Keratinocyte (primary cell): ENCODE measurements around the gene ABLIM2. TPM values are rescaled to one million over a fixed set of nuclear protein-coding genes. Genes with fewer than 3 reads are reported as not detected.

ENCODE experiments used
- DNase-seq: peaks from one replicate; pipeline ENCODE4 v3.0.0-alpha.2; 2011; ENCODE audit warnings: low read depth, missing footprints, low spot score
- FAIRE-seq: peaks from 2 replicates; lab custom pipeline; 2011; peaks lifted over from hg19 to GRCh38; lab: Jason Lieb, UNC
- H2AFZ ChIP-seq: 2 replicates; pipeline ENCODE4 v1.6.0; 2012; ENCODE audit warnings: low read length, control low read depth, inconsistent platforms; ENCODE audit not compliant: control insufficient read depth
- H3K27ac ChIP-seq: 2 replicates; pipeline ENCODE4 v1.5.1; 2011; ENCODE audit warnings: low read length; ENCODE audit not compliant: control insufficient read depth, insufficient read depth
- H3K27me3 ChIP-seq: 3 replicates; pipeline ENCODE4 v1.6.0; 2011; ENCODE audit warnings: low read length; ENCODE audit not compliant: control insufficient read depth, insufficient read depth; ENCODE audit errors: extremely low read depth
- H3K36me3 ChIP-seq, 2 experiments: 2 replicates in 1 of 2; 3 replicates in 1 of 2; pipeline ENCODE4 v1.5.1; 2011; ENCODE audit warnings: low read length in 2 of 2, mild to moderate bottlenecking in 1 of 2; ENCODE audit not compliant: control insufficient read depth in 2 of 2, insufficient read depth in 2 of 2; ENCODE audit errors: extremely low read depth in 1 of 2
- H3K4me1 ChIP-seq: 3 replicates; pipeline ENCODE4 v1.5.1; 2011; ENCODE audit warnings: low read length; ENCODE audit not compliant: control insufficient read depth, insufficient read depth; ENCODE audit errors: extremely low read depth
- H3K4me2 ChIP-seq: 3 replicates; pipeline ENCODE4 v1.6.0; 2011; ENCODE audit warnings: low read depth, low read length; ENCODE audit not compliant: control insufficient read depth, insufficient read depth; ENCODE audit errors: extremely low read depth
- H3K4me3 ChIP-seq, 3 experiments: fragments of 200-600 bp in 1 of 3; sonication (generic) in 1 of 3; 2 replicates in 2 of 3; 3 replicates in 1 of 3; pipeline ENCODE4 v1.5.1; 2011 to 2016; ENCODE audit warnings: low read length in 3 of 3, mild to moderate bottlenecking in 3 of 3, control low read depth in 2 of 3, inconsistent platforms in 1 of 3, low read depth in 1 of 3, mixed read lengths in 1 of 3, mixed run types in 1 of 3, moderate library complexity in 1 of 3; ENCODE audit not compliant: control insufficient read depth in 2 of 3, insufficient read depth in 2 of 3; ENCODE audit errors: extremely low read depth in 1 of 3
- H3K79me2 ChIP-seq: 2 replicates; pipeline ENCODE4 v1.6.0; 2012; ENCODE audit warnings: low read length; ENCODE audit not compliant: control insufficient read depth, insufficient read depth
- H3K9ac ChIP-seq: 3 replicates; pipeline ENCODE4 v1.6.0; 2011; ENCODE audit warnings: low read length; ENCODE audit not compliant: control insufficient read depth, insufficient read depth; ENCODE audit errors: extremely low read depth
- H3K9me1 ChIP-seq: 3 replicates; pipeline ENCODE4 v1.6.0; 2011; ENCODE audit warnings: low read length; ENCODE audit not compliant: control insufficient read depth, insufficient read depth; ENCODE audit errors: extremely low read depth
- H3K9me3 ChIP-seq: 2 replicates; pipeline ENCODE4 v1.5.1; 2012; ENCODE audit warnings: low read depth, low read length; ENCODE audit not compliant: control insufficient read depth
- H4K20me1 ChIP-seq: 3 replicates; pipeline ENCODE4 v1.6.0; 2011; ENCODE audit warnings: low read length; ENCODE audit not compliant: control insufficient read depth, insufficient read depth; ENCODE audit errors: extremely low read depth
- CTCF ChIP-seq, 3 experiments: IDR thresholded peaks in 1 of 3; conservative IDR thresholded peaks in 1 of 3; optimal IDR thresholded peaks in 1 of 3; 2 replicates in 2 of 3; 3 replicates in 1 of 3; pipeline versions ENCODE3 to v1.5.1; 2011; ENCODE audit warnings: low read length in 3 of 3, mild to moderate bottlenecking in 3 of 3, moderate library complexity in 2 of 3, control low read depth in 1 of 3, inconsistent platforms in 1 of 3; ENCODE audit not compliant: insufficient read depth in 2 of 3; ENCODE audit errors: extremely low read depth in 1 of 3
- EZH2 ChIP-seq: IDR thresholded peaks from one replicate; pipeline ENCODE4 v1.6.1; 2012; ENCODE audit warnings: inconsistent platforms, mild to moderate bottlenecking, low read length, moderate library complexity
- dilution Hi-C: fragments of 300-500 bp; cut with MboI; formaldehyde crosslinking; loops from one replicate; pipeline ENCODE4 v1.7.0; 2020; ENCODE audit warnings: low sequenced_read_pairs; ENCODE audit not compliant: extremely low pct_ligation_motif_present
- polyA plus RNA-seq, 5 experiments: library from polyadenylated mRNA; depleted of rRNA in 3 of 5; stranded (reverse) in 3 of 5; stranded (forward) in 1 of 5; unstranded in 1 of 5; fragments of >200 nt; gene quantifications; 1 replicate in 1 of 5; 2 replicates in 3 of 5; 3 replicates in 1 of 5; pipeline versions ENCODE4 v1.2.1 to v1.2.3, GENCODE V29; 2011 to 2012; ENCODE audit warnings: missing spikeins in 2 of 5, low read depth in 1 of 5, low replicate concordance in 1 of 5

The ABLIM2 gene
- polyA plus RNA-seq, 1 donor (not counting 4 experiments of a cell fraction or from before 2014, with no cell fraction given): 0.94 TPM

GRCh38 chr4:8136529-8136928, 22.1 kb downstream of the ABLIM2 start:
- Histone ChIP-seq H3K4me2 (no peak overlapping the region), H3K9me1 (no peaks in the 10 kb centered on the region), H2AFZ (no peak overlapping the region), H3K4me1 (no peaks in the 10 kb centered on the region), H3K9me3 (no peaks in the 10 kb centered on the region), H3K4me3 (no peak overlapping the region), H3K36me3 (no peaks in the 10 kb centered on the region), H3K27ac (no peak overlapping the region), H3K9ac (no peak overlapping the region), H3K79me2 (no peaks in the 10 kb centered on the region), H3K27me3 (peaks cover 5% of the 10 kb centered on the region), H4K20me1 (no peaks in the 10 kb centered on the region)
- no peak for FAIRE-seq
- TF ChIP-seq EZH2 (no peak), CTCF (optimal IDR thresholded peaks at IDR 0.05 in 1 of 3, IDR thresholded peaks at IDR 0.05 in 1 of 3, conservative IDR thresholded peaks at IDR 0.05 in 1 of 3; ENCODE audit: extremely low read depth in 1 of 3, insufficient read depth in 2 of 3, low read length in 3 of 3) (no peak)
- DNase-seq: no peak
- dilution Hi-C loops: no loop called here

GRCh38 chr4:8135666-8136065, 22.9 kb downstream of the ABLIM2 start:
- Histone ChIP-seq H3K27ac (no peak overlapping the region), H4K20me1 (no peaks in the 10 kb centered on the region), H3K79me2 (no peaks in the 10 kb centered on the region), H2AFZ (no peak overlapping the region), H3K9ac (no peak overlapping the region), H3K9me3 (no peaks in the 10 kb centered on the region), H3K4me2 (no peak overlapping the region), H3K36me3 (no peaks in the 10 kb centered on the region), H3K4me3 (no peak overlapping the region), H3K27me3 (peaks cover 5% of the 10 kb centered on the region), H3K4me1 (no peaks in the 10 kb centered on the region), H3K9me1 (no peaks in the 10 kb centered on the region)
- no peak for FAIRE-seq
- TF ChIP-seq EZH2 (no peak), CTCF (optimal IDR thresholded peaks at IDR 0.05 in 1 of 3, IDR thresholded peaks at IDR 0.05 in 1 of 3, conservative IDR thresholded peaks at IDR 0.05 in 1 of 3; ENCODE audit: extremely low read depth in 1 of 3, insufficient read depth in 2 of 3, low read length in 3 of 3) (no peak)
- no peak for DNase-seq
- dilution Hi-C loops: no loop called here
